Neuronal stem cell (in vitro differentiated cells): ENCODE results near the gene POLDIP2.

Experiments used
- DNase-seq: peaks from one replicate; pipeline ENCODE4 v3.0.0-alpha.2; 2013; ENCODE audit warnings: low spot score
- H2AFZ ChIP-seq: one replicate; pipeline ENCODE4 v1.6.1; 2013; ENCODE audit warnings: mild to moderate bottlenecking, low read length, inconsistent platforms
- H2AK5ac ChIP-seq: 2 replicates; pipeline ENCODE4 v1.6.1; 2013; ENCODE audit warnings: low read depth, mild to moderate bottlenecking, inconsistent platforms, low read length, moderate library complexity, mixed read lengths
- H2BK120ac ChIP-seq: 2 replicates; pipeline ENCODE4 v1.6.1; 2013; ENCODE audit warnings: low read depth, mild to moderate bottlenecking, inconsistent platforms, low read length, moderate library complexity, mixed read lengths
- H2BK12ac ChIP-seq: one replicate; pipeline ENCODE4 v1.6.1; 2013; ENCODE audit warnings: low read length, inconsistent platforms
- H2BK15ac ChIP-seq: 2 replicates; pipeline ENCODE4 v1.6.1; 2013; ENCODE audit warnings: mild to moderate bottlenecking, low read length, inconsistent platforms, mixed read lengths
- H2BK5ac ChIP-seq: one replicate; pipeline ENCODE4 v1.6.1; 2013; ENCODE audit warnings: inconsistent platforms, mild to moderate bottlenecking, low read length, moderate library complexity
- H3K14ac ChIP-seq: one replicate; pipeline ENCODE4 v1.6.1; 2013; ENCODE audit warnings: low read length, inconsistent platforms
- H3K18ac ChIP-seq: 2 replicates; pipeline ENCODE4 v1.6.1; 2013; ENCODE audit warnings: low read length, inconsistent platforms
- H3K23ac ChIP-seq: 2 replicates; pipeline ENCODE4 v1.6.1; 2013; ENCODE audit warnings: low read depth, mild to moderate bottlenecking, mixed read lengths, low read length, inconsistent platforms; ENCODE audit not compliant: poor library complexity
- H3K27ac ChIP-seq: replicated peaks from 3 replicates; pipeline ENCODE4 v1.5.1; 2013; ENCODE audit warnings: low read length, inconsistent platforms
- H3K27me3 ChIP-seq, 3 experiments: 2 replicates each; pipeline ENCODE4 v1.6.1; 2013; ENCODE audit warnings: low read length in 3 of 3, mild to moderate bottlenecking in 2 of 3, inconsistent platforms in 1 of 3, low read depth in 1 of 3, mixed read lengths in 1 of 3, moderate library complexity in 1 of 3; ENCODE audit not compliant: control insufficient read depth in 3 of 3, insufficient read depth in 3 of 3
- H3K36me3 ChIP-seq, 2 donors: replicated peaks in 1 of 2; 2 replicates each; pipeline ENCODE4 v1.6.1; 2013; ENCODE audit warnings: low read length in 2 of 2; ENCODE audit not compliant: control insufficient read depth in 2 of 2, insufficient read depth in 2 of 2
- H3K4ac ChIP-seq: 2 replicates; pipeline ENCODE4 v1.6.1; 2013; ENCODE audit warnings: inconsistent platforms, mild to moderate bottlenecking, low read length, moderate library complexity
- H3K4me1 ChIP-seq, 2 donors: 1 replicate in 1 of 2; 2 replicates in 1 of 2; pipeline ENCODE4 v1.6.1; 2013; ENCODE audit warnings: low read length in 2 of 2, low read depth in 1 of 2; ENCODE audit not compliant: control insufficient read depth in 2 of 2, insufficient read depth in 1 of 2
- H3K4me2 ChIP-seq: one replicate; pipeline ENCODE4 v1.6.1; 2013; ENCODE audit warnings: mild to moderate bottlenecking, low read length, inconsistent platforms; ENCODE audit not compliant: insufficient read depth, poor library complexity, severe bottlenecking
- H3K4me3 ChIP-seq, 2 donors: 2 replicates each; pipeline ENCODE4 v1.5.1; 2013; ENCODE audit warnings: low read length in 2 of 2, mild to moderate bottlenecking in 2 of 2, inconsistent platforms in 1 of 2, moderate library complexity in 1 of 2
- H3K79me1 ChIP-seq: one replicate; pipeline ENCODE4 v1.6.1; 2013; ENCODE audit warnings: low read depth, mild to moderate bottlenecking, inconsistent platforms, low read length, moderate library complexity
- H3K9ac ChIP-seq: one replicate; pipeline ENCODE4 v1.6.1; 2013; ENCODE audit warnings: mild to moderate bottlenecking, low read depth, low read length, inconsistent platforms; ENCODE audit not compliant: poor library complexity
- H3K9me3 ChIP-seq, 2 donors: replicated peaks in 1 of 2; 2 replicates each; pipeline versions ENCODE3 to v1.6.1; 2013; ENCODE audit warnings: low read length in 2 of 2, mild to moderate bottlenecking in 2 of 2, inconsistent platforms in 1 of 2, low read depth in 1 of 2, mixed read lengths in 1 of 2, moderate library complexity in 1 of 2; ENCODE audit not compliant: control insufficient read depth in 2 of 2, insufficient read depth in 1 of 2
- H4K8ac ChIP-seq: one replicate; pipeline ENCODE4 v1.6.1; 2013; ENCODE audit warnings: low read depth, mild to moderate bottlenecking, inconsistent platforms, low read length, moderate library complexity
- H4K91ac ChIP-seq: one replicate; pipeline ENCODE4 v1.6.1; 2013; ENCODE audit warnings: low read length, low read depth, mild to moderate bottlenecking, inconsistent platforms; ENCODE audit not compliant: poor library complexity
- WGBS, 2 donors: extraction: QIAGEN DNeasy Blood & Tissue Kit; methylation state at CpG; one replicate each; pipeline ENCODE4 v1.1.7; 2013; ENCODE audit warnings: missing lambda C conversion rate in 2 of 2, mixed read lengths in 1 of 2; ENCODE audit not compliant: insufficient read length in 2 of 2, insufficient replicate concordance in 1 of 2; ENCODE audit errors: extremely low coverage in 2 of 2; 5-methylcytosine and 5-hydroxymethylcytosine counted together

POLDIP2 gene

GRCh38 chr17:28317966-28318758 lies 39.2 kb downstream of the POLDIP2 start:
- no peaks in the 10 kb centered on the region for H3K27me3 ChIP-seq
- peaks cover 2% of the 10 kb centered on the region for H3K79me1 ChIP-seq
- H3K9ac ChIP-seq, result peak overlapping the region; percentile 96
- peak overlapping the region; percentile 67 for H3K4ac ChIP-seq
- H2BK5ac ChIP-seq, result peak overlapping the region; percentile 4
- peak overlapping the region; percentile 3 for H2BK12ac ChIP-seq
- peaks cover 0 to 33% of the 10 kb centered on the region in 2 donors for H3K36me3 ChIP-seq
- peak overlapping the region; percentile 86 for H2BK15ac ChIP-seq
- H2AK5ac ChIP-seq, result peak overlapping the region; percentile 33
- H3K4me2 ChIP-seq, result peak overlapping the region; percentile 68
- H2AFZ ChIP-seq, result peak overlapping the region; percentile 70
- peak overlapping the region; percentile 88 for H3K18ac ChIP-seq
- H3K14ac ChIP-seq, result no peak overlapping the region
- peak overlapping the region; percentile 80 for H3K23ac ChIP-seq
- peak overlapping the region; percentile 66 for H3K27ac ChIP-seq
- peak overlapping the region; percentile 70 for H4K8ac ChIP-seq
- WGBS, 2 donors, result no CpG with 5 or more reads among the region's 40 CpGs
- peak overlapping the region; percentile 77 for H4K91ac ChIP-seq
- no peak overlapping the region for H2BK120ac ChIP-seq
- peaks cover 15 to 23% of the 10 kb centered on the region in 2 donors for H3K4me1 ChIP-seq
- H3K9me3 ChIP-seq, result peaks cover 0 to 10% of the 10 kb centered on the region in 2 donors
- peak overlapping the region; percentile 58 to 83 for H3K4me3 ChIP-seq
- peak; percentile 42 for DNase-seq

GRCh38 chr17:28317099-28317965 lies 40.0 kb downstream of the POLDIP2 start:
- Histone ChIP-seq H3K23ac (peak overlapping the region; percentile 68), H3K27me3 (no peaks in the 10 kb centered on the region), H3K9me3 (peaks cover 0 to 10% of the 10 kb centered on the region in 2 donors), H2BK15ac (peak overlapping the region; percentile 86), H3K4me3 (peak overlapping the region; percentile 58 to 83), H2BK12ac (peak overlapping the region; percentile 16), H4K8ac (peak overlapping the region; percentile 70), H3K14ac (no peak overlapping the region), H2BK5ac (peak overlapping the region; percentile 4), H3K9ac (peak overlapping the region; percentile 96), H3K4me2 (no peak overlapping the region), H3K18ac (peak overlapping the region; percentile 65), H4K91ac (peak overlapping the region; percentile 77), H2AFZ (peak overlapping the region; percentile 70), H3K4ac (peak overlapping the region; percentile 2), H2BK120ac (peak overlapping the region; percentile 6), H3K4me1 (peaks cover 13 to 22% of the 10 kb centered on the region in 2 donors), H2AK5ac (peak overlapping the region; percentile 33), H3K36me3 (peaks cover 0 to 25% of the 10 kb centered on the region in 2 donors), H3K27ac (no peak overlapping the region), H3K79me1 (peaks cover 2% of the 10 kb centered on the region)
- no CpG with 5 or more reads among the region's 21 CpGs for WGBS, 2 donors
- DNase-seq, result no peak

- Histone ChIP-seq H2BK5ac (no peak overlapping the region), H3K14ac (no peak overlapping the region), H2BK12ac (no peak overlapping the region), H3K4ac (no peak overlapping the region), H3K4me3 (no peak overlapping the region), H3K9ac (no peak overlapping the region), H2BK15ac (no peak overlapping the region), H2AFZ (no peak overlapping the region), H2AK5ac (no peak overlapping the region), H3K4me1 (peaks cover 11 to 17% of the 10 kb centered on the region in 2 donors), H4K91ac (no peak overlapping the region), H3K79me1 (no peaks in the 10 kb centered on the region), H3K27ac (no peak overlapping the region), H3K18ac (no peak overlapping the region), H3K23ac (no peak overlapping the region), H2BK120ac (no peak overlapping the region), H3K9me3 (peaks cover 0 to 8% of the 10 kb centered on the region in 2 donors), H4K8ac (no peak overlapping the region), H3K4me2 (no peak overlapping the region), H3K36me3 (peaks cover 0 to 12% of the 10 kb centered on the region in 2 donors), H3K27me3 (no peaks in the 10 kb centered on the region)
- no CpG with 5 or more reads among the region's 4 CpGs for whole genome bisulfite sequencing, 2 donors
- no peak for DNase-seq
Measured at GRCh38 chr17:28315846-28316705, 41.3 kb downstream of the POLDIP2 start.
